Retinal pigment epithelial cell (primary cell): ENCODE measurements around the gene MVK.

ENCODE experiments used
- DNase-seq: peaks from one replicate; pipeline ENCODE4 v3.0.0-alpha.2; 2010; ENCODE audit warnings: low read depth
- H3K4me3 ChIP-seq: 2 replicates; pipeline ENCODE4 v1.5.1; 2011; ENCODE audit warnings: mild to moderate bottlenecking, low read length, control low read depth, moderate library complexity
- CTCF ChIP-seq: conservative IDR thresholded peaks from 2 replicates; pipeline ENCODE4 v1.5.1; 2011; ENCODE audit warnings: low read depth, low read length, control low read depth, inconsistent platforms

Gene MVK

GRCh38 chr12:109532721-109533486 is 40.7 kb upstream of the MVK start:
- H3K4me3 ChIP-seq, result no peak overlapping the region
- no peak for TF ChIP-seq CTCF
- no peak for DNase-seq

- TF ChIP-seq CTCF, result no peak
- no peak overlapping the region for H3K4me3 ChIP-seq
- no peak for DNase-seq
These were observed 40.2 kb upstream of the MVK start for GRCh38 chr12:109533487-109533740.

GRCh38 chr12:109534456-109534855 is 39.1 kb upstream of the MVK start:
- TF ChIP-seq CTCF, result no peak
- DNase-seq, result no peak
- no peak overlapping the region for H3K4me3 ChIP-seq

- no peak overlapping the region for H3K4me3 ChIP-seq
- TF ChIP-seq CTCF, result no peak
- no peak for DNase-seq
These were observed 38.2 kb upstream of the MVK start for GRCh38 chr12:109535231-109535862.

GRCh38 chr12:109535863-109536250 is 37.7 kb upstream of the MVK start:
- no peak for DNase-seq
- H3K4me3 ChIP-seq, result no peak overlapping the region

GRCh38 chr12:109537136-109537535 is 36.5 kb upstream of the MVK start:
- no peak overlapping the region for H3K4me3 ChIP-seq
- TF ChIP-seq CTCF, result no peak
- no peak for DNase-seq

More at GRCh38 chr12:109535863-109536250, 37.7 kb upstream of the MVK start:
- TF ChIP-seq CTCF, result no peak
